ENCODE results near the gene DTHD1. TPM values are rescaled to one million over a fixed set of nuclear protein-coding genes. Genes with fewer than 3 reads are reported as not detected.

Gene DTHD1
- total and polyA plus RNA-seq, 2 donors (not counting 1 experiment from before 2014, with no cell fraction given) = not detected

- DNase-seq (ENCODE audit: low read depth in 2 of 2) = no peak
- H3K4me2 ChIP-seq (ENCODE audit: extremely low read depth, insufficient read depth, low read length) = no peak overlapping the region
- H3K79me2 ChIP-seq (ENCODE audit: control insufficient read depth, insufficient read depth, low read length) = no peaks in the 10 kb centered on the region
- no peak overlapping the region for H3K27ac ChIP-seq (ENCODE audit: insufficient read depth, low read length)
- no peak overlapping the region for H3K9ac ChIP-seq (ENCODE audit: insufficient read depth, low read length)
- no peak for TF ChIP-seq CTCF (conservative IDR thresholded peaks at IDR 0.05 in 1 of 2, IDR thresholded peaks at IDR 0.05 in 1 of 2; ENCODE audit: low read depth in 1 of 2, low read length in 2 of 2)
- no peak for TF ChIP-seq EZH2 (IDR thresholded peaks at IDR 0.05; ENCODE audit: low read length, missing control alignments)
- H3K4me1 ChIP-seq (ENCODE audit: control insufficient read depth, extremely low read depth, insufficient read depth, low read length) = no peaks in the 10 kb centered on the region
- no peak overlapping the region for H3K4me3 ChIP-seq (replicated peaks in 1 of 4; ENCODE audit: control extremely low read depth in 1 of 4, insufficient read depth in 1 of 4, low read depth in 3 of 4, low read length in 4 of 4)
- no peaks in the 10 kb centered on the region for H3K27me3 ChIP-seq (ENCODE audit: control insufficient read depth, insufficient read depth, low read length)
- no peaks in the 10 kb centered on the region for H3K36me3 ChIP-seq (ENCODE audit: control insufficient read depth, insufficient read depth, low read length)
- H2AFZ ChIP-seq (ENCODE audit: low read length) = no peak overlapping the region
- no peaks in the 10 kb centered on the region for H4K20me1 ChIP-seq (ENCODE audit: control insufficient read depth, extremely low read depth, insufficient read depth, low read length)
- H3K9me3 ChIP-seq (ENCODE audit: control insufficient read depth, insufficient read depth, low read depth, low read length) = no peaks in the 10 kb centered on the region
Observed at GRCh38 chr4:36374836-36375511, 93.6 kb downstream of the DTHD1 start.

- Histone ChIP-seq H3K36me3 (ENCODE audit: control insufficient read depth, insufficient read depth, low read length) (no peaks in the 10 kb centered on the region), H3K9me3 (ENCODE audit: control insufficient read depth, insufficient read depth, low read depth, low read length) (no peaks in the 10 kb centered on the region), H3K9ac (ENCODE audit: insufficient read depth, low read length) (no peak overlapping the region), H3K4me1 (ENCODE audit: control insufficient read depth, extremely low read depth, insufficient read depth, low read length) (no peaks in the 10 kb centered on the region), H3K4me2 (ENCODE audit: extremely low read depth, insufficient read depth, low read length) (no peak overlapping the region), H3K27ac (ENCODE audit: insufficient read depth, low read length) (no peak overlapping the region), H4K20me1 (ENCODE audit: control insufficient read depth, extremely low read depth, insufficient read depth, low read length) (no peaks in the 10 kb centered on the region), H3K4me3 (replicated peaks in 1 of 4; ENCODE audit: control extremely low read depth in 1 of 4, insufficient read depth in 1 of 4, low read depth in 3 of 4, low read length in 4 of 4) (no peak overlapping the region), H2AFZ (ENCODE audit: low read length) (no peak overlapping the region), H3K79me2 (ENCODE audit: control insufficient read depth, insufficient read depth, low read length) (no peaks in the 10 kb centered on the region), H3K27me3 (ENCODE audit: control insufficient read depth, insufficient read depth, low read length) (no peaks in the 10 kb centered on the region)
- no peak for DNase-seq (ENCODE audit: low read depth in 2 of 2)
- TF ChIP-seq EZH2 (IDR thresholded peaks at IDR 0.05; ENCODE audit: low read length, missing control alignments) (no peak), CTCF (conservative IDR thresholded peaks at IDR 0.05 in 1 of 2, IDR thresholded peaks at IDR 0.05 in 1 of 2; ENCODE audit: low read depth in 1 of 2, low read length in 2 of 2) (no peak)
Observed at GRCh38 chr4:36385951-36386571, 104.6 kb downstream of the DTHD1 start.

GRCh38 chr4:36386691-36387090 is 105.3 kb downstream of the DTHD1 start:
- H3K4me3 ChIP-seq (replicated peaks in 1 of 4; ENCODE audit: control extremely low read depth in 1 of 4, insufficient read depth in 1 of 4, low read depth in 3 of 4, low read length in 4 of 4) = no peak overlapping the region
- no peaks in the 10 kb centered on the region for H3K9me3 ChIP-seq (ENCODE audit: control insufficient read depth, insufficient read depth, low read depth, low read length)

More at GRCh38 chr4:36386691-36387090, 105.3 kb downstream of the DTHD1 start:
- TF ChIP-seq CTCF (conservative IDR thresholded peaks at IDR 0.05 in 1 of 2, IDR thresholded peaks at IDR 0.05 in 1 of 2; ENCODE audit: low read depth in 1 of 2, low read length in 2 of 2) = no peak
- no peak for TF ChIP-seq EZH2 (IDR thresholded peaks at IDR 0.05; ENCODE audit: low read length, missing control alignments)
- H3K27me3 ChIP-seq (ENCODE audit: control insufficient read depth, insufficient read depth, low read length) = no peaks in the 10 kb centered on the region
- no peaks in the 10 kb centered on the region for H3K79me2 ChIP-seq (ENCODE audit: control insufficient read depth, insufficient read depth, low read length)
- H3K36me3 ChIP-seq (ENCODE audit: control insufficient read depth, insufficient read depth, low read length) = no peaks in the 10 kb centered on the region
- H3K4me2 ChIP-seq (ENCODE audit: extremely low read depth, insufficient read depth, low read length) = no peak overlapping the region
- no peak overlapping the region for H3K27ac ChIP-seq (ENCODE audit: insufficient read depth, low read length)
- no peak for DNase-seq (ENCODE audit: low read depth in 2 of 2)
- H3K9ac ChIP-seq (ENCODE audit: insufficient read depth, low read length) = no peak overlapping the region
- no peaks in the 10 kb centered on the region for H3K4me1 ChIP-seq (ENCODE audit: control insufficient read depth, extremely low read depth, insufficient read depth, low read length)
- H2AFZ ChIP-seq (ENCODE audit: low read length) = no peak overlapping the region
- H4K20me1 ChIP-seq (ENCODE audit: control insufficient read depth, extremely low read depth, insufficient read depth, low read length) = no peaks in the 10 kb centered on the region

Data from fibroblast of lung (primary cell).